WERI-Rb-1 (cell line): ENCODE measurements around the gene STAT6.
"Not testable (repeated sequence)": the region's sequence is repeated elsewhere in the genome, so short reads cannot be mapped to it uniquely, and the experiment has no call there.

ENCODE experiments used
- DNase-seq: peaks from one replicate; pipeline ENCODE4 v3.0.0-alpha.2; 2020
- H3K27ac ChIP-seq: fragments of 250-450 bp; sonication (Bioruptor Pico); 2 replicates; pipeline ENCODE4 v1.5.1; 2020; ENCODE audit warnings: mild to moderate bottlenecking, moderate library complexity
- H3K27me3 ChIP-seq: fragments of 250-450 bp; sonication (Bioruptor Pico); 2 replicates; pipeline ENCODE4 v1.5.1; 2021; ENCODE audit warnings: mild to moderate bottlenecking, low read depth, moderate library complexity; ENCODE audit not compliant: insufficient read depth, severe bottlenecking
- H3K36me3 ChIP-seq: fragments of 250-450 bp; sonication (Bioruptor Pico); 2 replicates; pipeline ENCODE4 v1.5.1; 2020; ENCODE audit warnings: mild to moderate bottlenecking, moderate library complexity
- H3K4me3 ChIP-seq: 2 replicates; pipeline ENCODE4 v1.5.1; 2011; ENCODE audit warnings: low read depth, mild to moderate bottlenecking, control low read depth, low read length
- H3K9me3 ChIP-seq: fragments of 250-450 bp; sonication (Bioruptor Pico); 2 replicates; pipeline ENCODE4 v1.5.1; 2021; ENCODE audit warnings: mild to moderate bottlenecking, moderate library complexity; ENCODE audit not compliant: severe bottlenecking
- CTCF ChIP-seq: IDR thresholded peaks from 2 replicates; pipeline ENCODE4 v1.5.1; 2011; ENCODE audit warnings: low read depth, mild to moderate bottlenecking, control low read depth, inconsistent platforms, low read length

Gene STAT6

DNA sequence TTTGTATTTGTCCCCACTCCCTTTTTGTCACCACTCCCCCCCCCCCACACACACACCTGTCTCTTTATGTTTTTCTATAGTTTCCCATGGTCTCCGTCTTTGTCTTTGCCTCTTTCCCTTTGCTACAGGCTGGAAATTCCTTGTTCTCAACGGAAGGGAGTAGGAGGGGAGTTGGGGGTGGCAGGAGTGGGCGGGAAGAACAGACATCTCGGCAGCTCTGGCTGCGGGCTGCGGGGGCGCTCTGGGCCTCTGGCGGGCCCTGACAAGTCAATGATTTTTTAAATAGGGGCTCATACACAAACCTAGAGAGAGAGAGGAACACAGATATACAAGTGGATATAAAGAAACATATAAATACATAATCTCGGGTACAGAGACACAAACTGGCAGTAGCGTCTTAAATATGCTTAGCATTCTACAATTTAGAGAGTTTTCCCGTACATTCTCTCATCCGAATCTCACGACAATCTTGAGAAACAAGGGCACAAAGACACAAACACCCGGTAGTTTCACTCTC, 24.6 kb downstream of the STAT6 start:
- peak overlapping the region; percentile 93 for H3K4me3 ChIP-seq
- no peaks in the 10 kb centered on the region for H3K9me3 ChIP-seq
- H3K27ac ChIP-seq, result peak overlapping the region; percentile 95
- peak; percentile 82 for DNase-seq
- no peaks in the 10 kb centered on the region for H3K27me3 ChIP-seq
- peaks cover 12% of the 10 kb centered on the region for H3K36me3 ChIP-seq
- peak; percentile 46 for TF ChIP-seq CTCF

- peak overlapping the region; percentile 93 for H3K4me3 ChIP-seq
- TF ChIP-seq CTCF, result no peak
- peak overlapping the region; percentile 95 for H3K27ac ChIP-seq
- no peaks in the 10 kb centered on the region for H3K27me3 ChIP-seq
- no peaks in the 10 kb centered on the region for H3K9me3 ChIP-seq
- DNase-seq, result peak; percentile 77
- H3K36me3 ChIP-seq, result peaks cover 7% of the 10 kb centered on the region
Observed at GRCh38 chr12:57085999-57086492, 25.1 kb downstream of the STAT6 start.

DNA sequence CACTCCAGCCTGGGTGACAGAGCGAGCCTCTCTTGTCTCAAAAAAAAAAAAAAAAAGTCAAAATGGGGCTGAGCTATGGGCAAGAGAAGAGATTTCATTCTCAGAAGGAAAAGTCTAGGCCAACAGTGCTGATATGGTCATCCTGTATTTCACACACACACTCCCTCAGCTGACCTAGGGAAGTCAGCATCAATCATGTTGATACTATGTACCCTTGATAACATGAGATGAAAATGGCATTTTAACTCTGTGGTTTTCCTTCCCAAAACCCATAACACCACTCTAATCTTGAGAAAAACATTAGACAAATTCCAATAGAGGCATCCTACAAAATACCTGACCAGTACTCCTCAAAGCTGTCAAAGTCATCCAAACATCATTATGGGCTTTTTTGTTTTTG, 30.3 kb downstream of the STAT6 start:
- DNase-seq, result no peak
- peaks cover 8% of the 10 kb centered on the region for H3K36me3 ChIP-seq
- no peak for TF ChIP-seq CTCF
- H3K27ac ChIP-seq, result no peak overlapping the region
- no peaks in the 10 kb centered on the region for H3K27me3 ChIP-seq
- H3K9me3 ChIP-seq, result no peaks in the 10 kb centered on the region
- H3K4me3 ChIP-seq, result no peak overlapping the region

DNA sequence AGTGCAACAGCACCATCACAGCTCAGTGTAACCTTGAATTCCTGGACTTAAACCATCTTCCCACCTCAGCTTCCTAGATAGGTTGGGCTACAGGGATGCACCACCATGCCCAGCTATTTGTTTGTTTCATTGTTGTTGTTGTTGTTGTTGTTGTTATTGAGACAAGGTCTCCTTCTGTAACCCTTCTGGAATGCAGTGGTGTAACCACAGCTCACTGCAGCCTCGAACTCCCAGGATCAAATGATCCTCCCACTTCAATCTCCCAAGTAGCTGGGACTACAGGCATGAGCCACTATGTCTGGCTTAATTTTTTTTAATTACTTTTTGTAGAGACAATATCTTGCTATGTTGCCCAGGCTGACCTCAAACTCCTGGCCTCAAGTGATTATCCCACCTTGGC, 31.3 kb downstream of the STAT6 start:
- Histone ChIP-seq H3K36me3 (peaks cover 8% of the 10 kb centered on the region), H3K27ac (peak overlapping the region; percentile 73), H3K27me3 (no peaks in the 10 kb centered on the region), H3K9me3 (no peaks in the 10 kb centered on the region), H3K4me3 (no peak overlapping the region)
- TF ChIP-seq CTCF, result no peak
- DNase-seq, result no peak

DNA sequence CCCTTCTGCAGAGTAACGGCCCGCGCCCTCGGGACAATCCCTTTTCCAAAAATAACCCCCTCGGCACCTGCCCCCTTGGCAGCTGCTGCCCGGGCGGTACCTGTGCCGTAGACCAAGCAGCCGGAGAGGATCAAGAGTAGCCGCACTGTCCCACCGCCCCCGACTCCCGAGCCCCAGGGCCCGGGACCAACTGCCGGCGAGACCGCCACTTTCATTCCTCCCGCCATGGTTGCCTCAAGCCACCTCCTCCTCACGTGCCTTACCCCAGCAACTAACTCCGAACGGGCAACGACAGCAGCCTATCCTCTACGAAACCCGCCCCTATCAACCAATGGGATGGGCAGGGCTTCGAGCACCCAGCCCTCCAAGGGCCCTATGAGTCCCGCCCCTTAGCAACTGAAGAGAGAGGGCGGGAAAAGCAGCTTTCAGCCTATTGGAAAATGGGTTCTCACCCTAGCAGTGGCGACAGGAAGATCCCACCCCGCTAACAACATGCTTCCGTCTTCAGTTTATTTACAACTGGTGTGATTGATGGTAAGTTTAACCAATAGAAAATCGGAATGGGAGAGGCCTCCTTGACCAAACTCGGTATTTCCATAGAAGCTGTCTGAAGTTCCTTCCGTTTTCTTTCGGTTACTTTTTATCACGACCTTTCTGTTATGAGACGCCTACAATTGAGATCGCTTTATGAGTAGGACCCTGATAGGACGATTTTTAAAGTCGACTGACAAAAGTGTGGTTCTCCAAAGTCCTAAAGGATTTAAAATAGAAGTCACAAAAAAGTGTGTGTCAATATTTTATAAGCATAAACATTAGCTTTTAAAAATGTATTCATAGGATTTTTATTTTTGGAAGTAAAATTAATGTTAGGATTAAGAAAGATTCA, 32.4 kb downstream of the STAT6 start, which contains the start of gene NEMP1:
Gene NEMP1, minus strand, starts transcription at position 273 of the 886 bp plus-strand sequence. Its CDS starts 46 bp downstream, at position 227.
- H3K27me3 ChIP-seq, result no peaks in the 10 kb centered on the region
- peak within 1 kb of the TSS; percentile 74 for H3K4me3 ChIP-seq
- peak; percentile 98 for DNase-seq
- peaks cover 8% of the 10 kb centered on the region for H3K36me3 ChIP-seq
- TF ChIP-seq CTCF, result no peak
- no peaks in the 10 kb centered on the region for H3K9me3 ChIP-seq
- peak within 1 kb of the TSS; percentile 92 for H3K27ac ChIP-seq

DNA sequence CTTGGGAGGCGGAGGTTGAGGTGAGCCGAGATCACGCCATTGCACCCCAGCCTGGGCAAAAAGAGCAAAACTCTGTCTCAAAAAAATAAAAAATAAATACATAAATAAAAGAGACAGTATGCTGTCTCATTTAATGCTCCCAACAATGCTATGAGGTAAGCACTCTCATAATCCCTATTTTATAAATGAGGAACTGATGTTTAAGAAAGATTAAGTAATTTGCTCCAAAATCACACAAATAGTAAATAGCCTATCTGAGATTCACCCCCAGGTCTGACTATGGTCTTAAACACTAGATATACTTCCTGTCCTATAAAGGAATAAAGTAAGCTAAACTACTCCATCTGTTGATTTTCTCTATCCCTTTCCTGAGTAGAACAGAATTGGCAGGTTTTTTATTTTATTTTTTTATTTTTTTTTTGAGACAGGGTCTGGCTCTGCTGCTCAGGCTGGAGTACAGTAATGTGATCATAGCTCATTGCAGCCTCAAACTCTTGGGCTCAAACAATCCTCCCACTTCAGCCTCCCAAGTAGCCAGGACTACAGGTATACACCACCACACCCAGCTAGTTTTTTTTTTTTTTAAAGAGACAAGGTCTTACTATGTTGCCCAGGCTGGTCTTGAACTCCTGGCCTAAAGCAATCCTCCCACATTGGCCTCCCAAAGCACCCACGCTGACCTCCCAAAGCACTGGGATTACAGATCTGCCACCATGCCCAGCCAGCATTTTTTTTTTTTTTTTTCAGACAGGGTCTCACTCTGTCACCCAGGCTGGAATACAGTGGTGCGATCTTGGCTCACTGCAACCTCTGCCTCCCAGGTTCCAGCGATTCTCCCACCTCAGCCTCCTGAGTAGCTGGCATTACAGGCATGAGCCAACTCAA, 37.4 kb downstream of the STAT6 start:
- not testable (repeated sequence) for H3K27ac ChIP-seq, DNase-seq, H3K9me3 ChIP-seq, H3K27me3 ChIP-seq, H3K4me3 ChIP-seq
- H3K36me3 ChIP-seq, result peaks cover 34% of the 10 kb centered on the region
